ENCODE results near the gene CFAP54.

- no peak for TF ChIP-seq CTCF (IDR thresholded peaks at IDR 0.05)
- no peak for TF ChIP-seq POLR2A (IDR thresholded peaks at IDR 0.05)
Observed at GRCh38 chr12:96486751-96487613, 2.4 kb upstream of the CFAP54 start.
